BE2C (cell line): ENCODE data around the gene EZH2.

ENCODE experiments used
- DNase-seq: peaks from one replicate; pipeline ENCODE4 v3.0.0-alpha.2; 2020
- H3K27me3 ChIP-seq: fragments of 250-450 bp; sonication (Bioruptor Pico); 2 replicates; pipeline ENCODE4 v1.5.1; 2020; ENCODE audit warnings: mild to moderate bottlenecking
- H3K36me3 ChIP-seq: fragments of 250-450 bp; sonication (Bioruptor Pico); 2 replicates; pipeline ENCODE4 v1.5.1; 2020; ENCODE audit warnings: mild to moderate bottlenecking
- H3K4me1 ChIP-seq: fragments of 250-450 bp; sonication (Bioruptor Pico); 2 replicates; pipeline ENCODE4 v1.5.1; 2020
- H3K4me3 ChIP-seq: 2 replicates; pipeline ENCODE4 v1.5.1; 2011; ENCODE audit warnings: low read depth, low read length
- H3K9me3 ChIP-seq: fragments of 250-450 bp; sonication (Bioruptor Pico); 2 replicates; pipeline ENCODE4 v1.5.1; 2020
- CTCF ChIP-seq: IDR thresholded peaks from 2 replicates; pipeline ENCODE4 v1.5.1; 2012; ENCODE audit warnings: mild to moderate bottlenecking, low read depth, low read length

The EZH2 gene

GRCh38 chr7:148850564-148850963 lies 33.5 kb downstream of the EZH2 start:
- Histone ChIP-seq H3K27me3 (no peaks in the 10 kb centered on the region), H3K9me3 (no peaks in the 10 kb centered on the region), H3K36me3 (no peaks in the 10 kb centered on the region), H3K4me3 (no peak overlapping the region), H3K4me1 (peaks cover 20% of the 10 kb centered on the region)
- DNase-seq = no peak
- TF ChIP-seq CTCF = no peak

- no peak for DNase-seq
- TF ChIP-seq CTCF = no peak
- Histone ChIP-seq H3K27me3 (no peaks in the 10 kb centered on the region), H3K9me3 (no peaks in the 10 kb centered on the region), H3K4me1 (peaks cover 12% of the 10 kb centered on the region), H3K4me3 (no peak overlapping the region), H3K36me3 (no peaks in the 10 kb centered on the region)
Observed at GRCh38 chr7:148849393-148850098, 34.5 kb downstream of the EZH2 start.

- no peak overlapping the region for H3K4me3 ChIP-seq
- no peaks in the 10 kb centered on the region for H3K9me3 ChIP-seq
- H3K36me3 ChIP-seq = no peaks in the 10 kb centered on the region; the same call in 1 of the 2 replicates
- H3K4me1 ChIP-seq = peaks cover 11% of the 10 kb centered on the region
- DNase-seq = no peak
- TF ChIP-seq CTCF = no peak
- H3K27me3 ChIP-seq = no peaks in the 10 kb centered on the region
Observed at GRCh38 chr7:148847815-148848734, 36.0 kb downstream of the EZH2 start.

GRCh38 chr7:148838905-148839304 lies 45.2 kb downstream of the EZH2 start:
- Histone ChIP-seq H3K36me3 (peaks cover 19% of the 10 kb centered on the region), H3K4me3 (no peak overlapping the region), H3K9me3 (no peaks in the 10 kb centered on the region; the same call in 1 of the 2 replicates), H3K27me3 (no peaks in the 10 kb centered on the region), H3K4me1 (no peaks in the 10 kb centered on the region)
- DNase-seq = no peak
- TF ChIP-seq CTCF = no peak

GRCh38 chr7:148835854-148836253 lies 48.2 kb downstream of the EZH2 start:
- Histone ChIP-seq H3K36me3 (peaks cover 34% of the 10 kb centered on the region), H3K9me3 (no peaks in the 10 kb centered on the region; the same call in 1 of the 2 replicates), H3K27me3 (no peaks in the 10 kb centered on the region), H3K4me1 (no peaks in the 10 kb centered on the region), H3K4me3 (no peak overlapping the region)
- DNase-seq = no peak
- TF ChIP-seq CTCF = no peak
